ENCODE measurements around the gene CDK16.

Gene CDK16

GRCh38 chrX:47218280-47218919 is at the start of gene CDK16:
Gene CDK16, plus strand, starts transcription at chrX:47218681. Its CDS starts 4,877 bp downstream, at chrX:47223558.
- peak; percentile 29 for DNase-seq (ENCODE audit: extremely low read depth, low read depth)
- H3K4me3 ChIP-seq (replicated peaks; ENCODE audit: low read depth, low read length), result peak within 1 kb of the TSS; percentile 75
- TF ChIP-seq CTCF (IDR thresholded peaks at IDR 0.05; ENCODE audit: low read depth, low read length, missing control alignments), result no peak

GRCh38 chrX:47169273-47169672 is 49.2 kb upstream of the CDK16 start:
- no peak for TF ChIP-seq CTCF (IDR thresholded peaks at IDR 0.05; ENCODE audit: low read depth, low read length, missing control alignments)
- DNase-seq (ENCODE audit: extremely low read depth, low read depth), result no peak
- no peak overlapping the region for H3K4me3 ChIP-seq (replicated peaks; ENCODE audit: low read depth, low read length)

GRCh38 chrX:47169726-47170515 is 48.6 kb upstream of the CDK16 start:
- DNase-seq (ENCODE audit: extremely low read depth, low read depth), result no peak
- TF ChIP-seq CTCF (IDR thresholded peaks at IDR 0.05; ENCODE audit: low read depth, low read length, missing control alignments), result no peak
- no peak overlapping the region for H3K4me3 ChIP-seq (replicated peaks; ENCODE audit: low read depth, low read length)

GRCh38 chrX:47170861-47171692 is 47.4 kb upstream of the CDK16 start:
- no peak overlapping the region for H3K4me3 ChIP-seq (replicated peaks; ENCODE audit: low read depth, low read length)
- DNase-seq (ENCODE audit: extremely low read depth, low read depth), result no peak
- no peak for TF ChIP-seq CTCF (IDR thresholded peaks at IDR 0.05; ENCODE audit: low read depth, low read length, missing control alignments)

- DNase-seq (ENCODE audit: extremely low read depth, low read depth), result no peak
- TF ChIP-seq CTCF (IDR thresholded peaks at IDR 0.05; ENCODE audit: low read depth, low read length, missing control alignments), result no peak
- H3K4me3 ChIP-seq (replicated peaks; ENCODE audit: low read depth, low read length), result no peak overlapping the region
Measured at GRCh38 chrX:47171996-47172395, 46.5 kb upstream of the CDK16 start.

GRCh38 chrX:47172549-47172948 is 45.9 kb upstream of the CDK16 start:
- TF ChIP-seq CTCF (IDR thresholded peaks at IDR 0.05; ENCODE audit: low read depth, low read length, missing control alignments), result no peak
- no peak for DNase-seq (ENCODE audit: extremely low read depth, low read depth)
- no peak overlapping the region for H3K4me3 ChIP-seq (replicated peaks; ENCODE audit: low read depth, low read length)

Data from HFF-Myc (cell line).